GM18499 (cell line): ENCODE results near the gene ICE1.
A peak's percentile ranks its signal among the peaks of the same experiment; 100 is the strongest.
"Not testable (repeated sequence)": the region's sequence is repeated elsewhere in the genome, so short reads cannot be mapped to it uniquely, and the experiment has no call there.

Source experiments
- ATAC-seq: cut with Tn5 transposase; IDR thresholded peaks from one replicate; pipeline ENCODE4 v1.9.1; 2021; ENCODE audit warnings: moderate number of reproducible peaks; ENCODE audit not compliant: insufficient read depth, unreplicated experiment

Gene ICE1

GRCh38 chr5:5432020-5432707 is 9.7 kb downstream of the ICE1 start:
- no peak for ATAC-seq

DNA sequence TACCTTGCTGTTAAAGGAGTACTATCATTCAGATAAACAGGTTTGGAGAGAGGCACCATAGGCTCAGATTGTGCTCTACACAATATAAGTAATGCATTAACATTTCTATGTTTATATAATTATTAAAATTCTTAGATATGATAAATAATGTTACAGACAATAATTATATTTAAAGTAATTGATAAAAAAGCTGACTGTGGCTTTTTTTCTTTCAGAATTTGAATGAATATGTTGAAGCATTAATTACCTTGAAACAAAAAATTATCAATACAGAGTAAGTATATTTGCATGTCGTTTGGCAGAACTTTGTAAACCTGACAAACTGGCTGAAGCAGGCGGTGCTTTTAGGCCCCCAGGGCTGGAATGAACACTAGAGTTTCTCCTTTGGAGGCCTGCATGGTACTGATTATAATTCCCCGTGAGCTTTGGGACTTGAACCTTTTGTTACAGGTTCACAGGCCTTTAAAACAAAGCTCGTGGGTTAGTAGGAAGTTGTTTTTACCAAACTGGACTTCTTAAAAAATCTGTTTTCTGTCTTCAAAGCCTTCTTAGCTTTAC is 13.8 kb downstream of the ICE1 start:
- ATAC-seq: no peak

GRCh38 chr5:5437227-5438172 is 15.0 kb downstream of the ICE1 start:
- no peak for ATAC-seq

DNA sequence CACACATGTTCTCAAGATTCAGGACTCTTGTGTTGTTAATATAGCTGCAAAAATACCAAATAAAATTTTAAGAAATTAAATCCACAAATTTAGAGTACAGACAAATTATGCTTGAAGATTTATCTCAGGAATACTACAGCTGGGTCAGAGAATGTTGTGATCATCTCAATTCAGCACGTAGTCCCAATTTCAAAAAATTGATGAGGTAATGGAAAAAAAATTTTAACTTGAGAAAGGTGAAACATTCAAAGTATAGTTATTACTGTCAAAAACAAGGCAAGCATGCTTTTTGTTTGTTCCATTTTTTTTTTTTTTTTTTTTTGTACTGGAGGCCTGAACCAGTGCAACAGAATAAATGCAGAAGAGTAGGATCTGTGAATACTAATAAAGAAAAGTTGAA is 29.4 kb downstream of the ICE1 start:
- ATAC-seq: no peak

- no peak for ATAC-seq
Observed at GRCh38 chr5:5453131-5453530, 30.7 kb downstream of the ICE1 start.

DNA sequence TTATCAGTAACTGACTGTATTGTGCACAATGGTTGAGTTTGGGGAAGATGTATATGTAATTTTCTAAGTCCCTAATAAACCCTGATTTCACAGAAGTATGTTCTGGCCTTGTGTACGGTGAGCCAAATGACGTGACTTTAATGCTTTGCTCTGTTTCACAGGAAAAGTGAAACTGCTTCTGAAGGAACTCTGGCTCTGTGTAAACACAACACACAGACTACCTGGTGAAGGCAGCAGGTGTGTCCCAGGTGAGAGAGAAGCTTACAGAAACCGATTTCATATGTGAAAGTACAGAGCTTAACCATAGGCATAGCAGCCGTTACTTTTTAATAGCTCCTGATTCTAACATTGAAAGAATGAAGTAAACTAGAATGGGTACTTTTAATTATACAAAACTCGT is 31.9 kb downstream of the ICE1 start:
- ATAC-seq: no peak

DNA sequence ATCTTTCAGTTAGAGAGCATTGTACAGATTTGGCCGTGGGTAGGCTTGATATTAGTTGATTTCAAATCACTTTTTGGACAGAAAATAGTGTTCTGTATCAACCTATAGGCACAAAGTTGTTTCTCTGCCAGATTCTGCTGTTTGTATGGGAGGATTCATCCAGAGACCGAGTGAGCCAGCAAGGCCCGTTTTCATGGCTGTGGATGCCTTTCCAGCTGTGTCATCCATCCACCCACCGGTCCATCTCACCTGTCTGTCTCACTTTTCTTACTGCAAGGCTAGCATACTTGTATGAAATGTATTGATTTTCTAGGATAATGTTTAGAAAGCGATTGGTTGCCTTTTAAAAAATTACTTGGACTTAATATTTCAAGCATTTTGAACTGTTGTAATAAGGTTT is 34.4 kb downstream of the ICE1 start:
- ATAC-seq: no peak

DNA sequence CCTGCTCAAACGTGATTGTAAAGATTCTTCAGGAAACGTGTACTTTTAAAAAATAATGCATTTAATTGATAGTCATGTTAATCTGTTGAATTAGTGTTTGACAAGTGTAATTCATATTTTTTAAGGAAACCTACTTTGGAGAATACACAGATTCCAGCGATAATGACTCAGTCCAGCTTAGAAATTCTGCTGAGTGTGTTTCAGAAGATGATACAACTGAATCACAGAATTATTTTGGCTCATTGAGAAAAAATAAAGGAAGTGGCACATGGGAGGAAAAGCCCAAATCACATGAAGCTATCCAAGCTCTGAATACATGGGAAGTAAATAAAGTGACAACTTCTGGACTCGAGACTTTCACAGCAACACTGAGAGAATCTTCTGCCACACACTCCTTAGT is 37.8 kb downstream of the ICE1 start:
- ATAC-seq: no peak

- ATAC-seq: no peak
Observed at GRCh38 chr5:5461012-5461411, 38.5 kb downstream of the ICE1 start.

DNA sequence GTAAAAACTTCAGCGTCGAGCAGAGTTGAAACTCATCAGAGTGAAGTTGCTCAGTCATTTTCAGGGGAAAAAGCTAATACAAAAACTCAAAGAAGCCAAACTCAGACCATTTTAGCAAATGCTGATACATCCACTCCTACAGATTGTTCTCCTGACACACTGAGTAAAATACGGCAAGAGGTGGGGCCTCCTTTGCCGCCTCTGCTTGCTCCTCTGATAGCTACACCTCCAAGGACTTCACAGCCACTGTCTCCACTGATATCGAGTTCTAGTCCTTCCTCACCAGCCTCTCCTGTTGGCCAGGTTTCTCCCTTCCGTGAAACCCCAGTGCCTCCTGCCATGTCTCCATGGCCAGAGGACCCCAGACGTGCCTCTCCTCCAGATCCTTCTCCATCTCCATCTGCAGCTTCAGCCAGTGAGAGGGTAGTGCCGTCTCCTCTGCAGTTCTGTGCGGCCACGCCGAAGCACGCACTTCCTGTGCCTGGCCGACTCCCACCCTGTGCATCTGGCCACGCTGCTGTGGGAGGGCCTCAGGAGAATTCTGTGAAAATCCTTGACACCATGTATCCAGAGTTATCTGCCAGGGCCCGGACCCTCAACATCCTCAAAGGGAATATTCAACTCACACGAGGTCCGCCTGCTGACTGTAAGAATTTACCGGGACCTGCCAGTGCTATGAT is 41.7 kb downstream of the ICE1 start:
- ATAC-seq: no peak

DNA sequence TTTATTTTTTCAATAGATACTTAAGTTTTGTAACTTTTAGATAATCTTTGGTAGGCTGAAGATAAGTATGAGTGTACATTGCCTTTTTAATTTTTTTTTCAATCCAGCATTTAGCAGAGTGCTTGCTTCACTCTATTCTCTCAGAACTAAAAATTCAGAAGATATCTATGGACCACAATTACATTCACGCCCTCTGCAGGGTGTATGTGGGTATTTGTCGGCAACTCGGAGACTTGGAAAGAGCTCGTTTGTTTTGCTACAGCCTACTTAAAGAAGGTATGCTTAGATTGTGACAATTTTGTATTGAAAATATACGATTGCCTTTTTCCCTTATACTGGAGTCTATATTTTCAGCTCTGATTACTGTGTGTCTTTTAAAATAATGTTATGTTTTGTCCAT is 43.8 kb downstream of the ICE1 start:
- no peak for ATAC-seq

GRCh38 chr5:5467737-5468136 is 45.3 kb downstream of the ICE1 start:
- ATAC-seq: no peak

DNA sequence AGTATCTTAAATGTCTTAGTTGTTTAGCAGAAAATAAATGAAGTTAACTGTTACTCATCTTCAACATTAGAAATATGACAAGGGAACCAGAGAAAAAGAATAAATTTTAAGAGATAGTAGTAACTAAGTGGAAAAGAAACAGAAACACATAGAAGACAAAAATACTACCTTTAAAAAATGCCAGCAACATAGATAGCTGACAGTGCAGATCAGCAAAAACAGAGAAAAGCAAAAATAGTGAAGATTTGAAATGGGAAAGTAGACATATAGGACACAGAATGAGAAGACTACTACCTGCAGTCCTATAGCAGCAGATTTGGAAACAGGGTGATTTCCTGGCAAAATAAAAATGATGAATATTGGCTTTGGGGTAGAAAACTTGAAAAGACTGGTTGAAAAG is 48.5 kb downstream of the ICE1 start:
- ATAC-seq: no peak

DNA sequence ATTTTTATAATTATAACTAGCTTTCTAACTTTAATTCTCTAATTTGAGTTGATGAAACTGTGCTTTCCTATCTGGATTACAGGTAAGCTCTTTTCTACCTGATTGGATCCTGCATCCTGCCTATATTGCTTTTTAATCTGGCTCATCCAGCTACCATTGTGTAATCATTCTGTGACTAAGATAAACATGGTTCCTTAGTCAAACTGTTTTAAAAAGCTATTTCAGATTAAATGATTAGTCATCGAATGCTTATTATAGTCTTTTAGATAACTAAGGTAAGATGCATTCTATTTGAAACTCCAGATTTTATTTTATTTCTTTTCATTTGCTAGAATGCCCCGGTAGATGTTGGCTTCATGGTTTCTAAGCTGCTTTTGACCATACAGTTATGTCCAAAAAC is 50.7 kb downstream of the ICE1 start:
- no peak for ATAC-seq

- ATAC-seq: no peak
Observed at GRCh38 chr5:5474961-5475360, 52.5 kb downstream of the ICE1 start.

DNA sequence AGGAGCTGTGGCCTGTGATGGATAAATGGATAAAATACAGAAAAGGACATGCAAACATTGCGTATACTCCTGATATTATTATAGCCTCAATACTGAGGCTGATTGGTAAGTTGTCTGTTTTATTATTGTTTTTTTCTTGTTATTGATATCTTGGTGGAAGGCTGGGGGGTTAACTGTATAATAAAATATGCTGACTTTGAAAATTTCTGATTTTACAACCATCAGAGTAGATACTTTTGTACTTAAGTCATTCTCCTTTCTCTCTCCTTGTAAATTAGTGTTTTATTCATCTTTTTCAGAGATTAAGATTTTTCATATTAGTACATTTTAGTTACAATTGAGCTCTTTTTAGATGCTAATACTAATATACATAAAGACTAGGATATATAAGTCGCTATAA is 53.5 kb downstream of the ICE1 start:
- ATAC-seq: no peak

- ATAC-seq: not testable (repeated sequence)
Observed at GRCh38 chr5:5479578-5479977, 57.1 kb downstream of the ICE1 start.

DNA sequence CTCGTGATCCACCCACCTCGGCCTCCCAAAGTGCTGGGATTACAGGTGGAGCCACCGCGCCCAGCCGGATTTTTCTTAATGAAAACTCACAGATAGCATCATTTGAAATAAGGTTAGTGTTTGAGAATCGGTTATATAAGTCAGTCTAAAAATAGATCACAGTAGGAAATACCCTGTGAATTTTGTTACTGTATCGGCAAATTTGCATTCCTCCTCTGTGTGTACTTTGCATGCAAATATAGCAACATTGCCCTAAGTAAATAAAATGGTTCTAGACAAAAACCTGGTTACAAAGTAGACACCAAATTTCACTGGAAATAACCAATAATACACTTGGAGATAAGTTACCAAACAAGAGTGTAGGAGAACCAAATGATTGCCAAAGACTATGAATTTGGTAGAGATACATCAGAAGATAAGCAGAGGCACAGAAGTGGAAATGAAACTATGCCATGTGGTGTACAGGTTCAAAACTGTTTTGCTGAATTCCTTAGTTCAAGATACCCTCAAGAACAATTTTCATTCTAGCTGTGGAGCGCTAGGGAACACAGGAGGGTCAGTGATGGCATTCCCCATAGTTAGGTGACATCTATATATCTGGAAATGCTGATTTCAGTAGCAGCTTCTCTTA is 58.1 kb downstream of the ICE1 start:
- peak; percentile 57 for ATAC-seq

DNA sequence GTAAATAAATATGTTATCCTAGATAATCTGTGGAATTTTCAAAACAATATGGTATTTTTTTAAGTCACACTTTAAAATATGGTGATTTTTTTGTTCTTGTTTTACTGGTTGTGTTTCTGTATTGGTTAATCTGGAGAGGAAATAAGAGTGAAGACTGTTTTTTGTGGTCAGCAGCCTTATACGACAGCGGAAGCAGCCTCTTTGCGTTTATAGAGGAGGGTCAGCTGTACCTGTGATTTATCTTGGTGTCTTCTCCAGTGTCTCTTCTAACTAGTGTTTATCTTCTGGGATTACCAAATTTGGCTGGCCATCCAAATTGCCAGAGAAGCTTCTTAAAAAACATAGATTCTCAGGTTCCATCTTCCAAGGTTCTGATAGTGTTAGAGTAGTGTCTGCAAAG is 58.7 kb downstream of the ICE1 start:
- no peak for ATAC-seq

- no peak for ATAC-seq
Observed at GRCh38 chr5:5481633-5482032, 59.2 kb downstream of the ICE1 start.
